ENCODE results near the gene INSYN2A.

The INSYN2A gene

GRCh38 chr10:127151981-127152699, 44.3 kb downstream of the INSYN2A start:
- no peak for DNase-seq

GRCh38 chr10:127151541-127151940, 44.9 kb downstream of the INSYN2A start:
- DNase-seq = no peak

GRCh38 chr10:127150136-127150535, 46.3 kb downstream of the INSYN2A start:
- no peak for DNase-seq

GRCh38 chr10:127149501-127150081, 46.8 kb downstream of the INSYN2A start:
- DNase-seq = no peak

- DNase-seq = no peak
These were observed 47.5 kb downstream of the INSYN2A start for GRCh38 chr10:127148933-127149220.

GRCh38 chr10:127148066-127148932, 48.1 kb downstream of the INSYN2A start:
- DNase-seq = no peak

GRCh38 chr10:127146661-127147060, 49.7 kb downstream of the INSYN2A start:
- DNase-seq = peak; percentile 0
